GM12872 (cell line): ENCODE data around the gene ZNF474.

Source experiments
- CTCF ChIP-seq: IDR thresholded peaks from 3 replicates; pipeline ENCODE4 v1.5.1; 2011; ENCODE audit warnings: low read depth, mild to moderate bottlenecking, low read length, moderate library complexity; ENCODE audit not compliant: insufficient read depth

ZNF474 gene

GRCh38 chr5:122137702-122138101, 8.4 kb downstream of the ZNF474 start:
- TF ChIP-seq CTCF, result no peak

DNA sequence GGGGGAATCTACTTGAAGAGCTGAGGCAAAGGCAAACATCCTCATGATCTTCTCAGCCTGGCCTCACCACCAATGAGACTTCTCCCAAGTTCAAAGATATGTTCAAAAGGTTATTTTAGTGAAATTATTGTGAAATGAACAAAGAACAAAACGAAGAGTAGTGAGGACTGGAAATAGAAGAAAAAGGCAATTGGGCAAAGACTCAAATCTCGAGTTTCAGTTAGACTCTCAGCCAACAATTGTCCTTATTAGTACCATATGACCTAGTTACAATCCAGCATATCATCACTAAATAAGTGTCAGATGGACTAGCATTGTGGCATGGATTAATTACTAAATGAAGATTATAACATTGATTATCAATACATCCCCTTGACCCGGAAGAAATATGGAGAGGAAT, 9.0 kb downstream of the ZNF474 start:
- TF ChIP-seq CTCF, result no peak

GRCh38 chr5:122140900-122141299, 11.6 kb downstream of the ZNF474 start:
- no peak for TF ChIP-seq CTCF

- TF ChIP-seq CTCF, result no peak
These were observed 12.4 kb downstream of the ZNF474 start for GRCh38 chr5:122141751-122142150.

GRCh38 chr5:122142480-122143164, 13.3 kb downstream of the ZNF474 start:
- no peak for TF ChIP-seq CTCF

DNA sequence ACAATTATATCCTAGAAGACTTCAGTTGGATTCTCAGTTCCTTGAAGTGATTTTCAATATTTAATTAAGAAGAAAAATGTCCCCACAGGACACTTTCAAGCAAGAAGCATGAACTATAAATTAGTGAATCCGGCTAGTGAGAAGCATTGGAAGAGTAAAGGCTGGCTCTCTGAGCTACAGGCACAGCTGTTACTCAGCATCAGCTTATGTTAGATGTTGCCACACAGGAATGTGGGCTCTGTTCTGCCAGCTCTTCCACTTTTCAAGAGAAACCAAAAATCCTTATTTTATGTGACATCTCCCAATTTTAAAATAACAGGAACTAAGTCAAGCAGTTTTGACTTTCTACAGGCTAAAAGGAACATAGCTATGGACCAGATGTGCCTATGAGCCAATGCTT, 14.9 kb downstream of the ZNF474 start:
- no peak for TF ChIP-seq CTCF

GRCh38 chr5:122145906-122146305, 16.6 kb downstream of the ZNF474 start:
- TF ChIP-seq CTCF, result no peak
